Prostate gland (tissue), 2 donors: Measurements from ENCODE around the gene ANGEL2.

Experiments
- CTCF ChIP-seq, 4 experiments: fragments of 200-600 bp in 2 of 4; fragments of 450-650 bp in 2 of 4; sonication (generic) in 2 of 4; IDR thresholded peaks; 1 replicate in 3 of 4; 2 replicates in 1 of 4; pipeline ENCODE4 v1.5.1; 2016 to 2019; ENCODE audit warnings: antibody characterized with exemption in 4 of 4, mild to moderate bottlenecking in 2 of 4, moderate library complexity in 2 of 4
- POLR2A ChIP-seq: fragments of 450-650 bp; IDR thresholded peaks from one replicate; pipeline ENCODE4 v1.6.1; 2016; ENCODE audit warnings: antibody characterized with exemption, mild to moderate bottlenecking
- POLR2AphosphoS5 ChIP-seq: sonication (generic); formaldehyde crosslinking; IDR thresholded peaks from one replicate; pipeline ENCODE4 v1.6.1; 2017; ENCODE audit warnings: antibody characterized with exemption

- TF ChIP-seq CTCF (IDR thresholded peaks at IDR 0.05) = no peak
- TF ChIP-seq POLR2A = no peak
- no peak for TF ChIP-seq POLR2AphosphoS5
Observed at GRCh38 chr1:212975111-212975918, 40.4 kb downstream of the ANGEL2 start.
